GM23248 (cell line): Measurements from ENCODE around the gene GDI1.

Experiments
- EZH2 ChIP-seq: fragments of 200-600 bp; sonication (generic); IDR thresholded peaks from 2 replicates; pipeline ENCODE4 v1.6.1; 2018; ENCODE audit warnings: antibody characterized with exemption, mild to moderate bottlenecking; ENCODE audit not compliant: insufficient read depth, poor library complexity, severe bottlenecking
- EZH2phosphoT487 ChIP-seq: fragments of 200-600 bp; sonication (generic); IDR thresholded peaks from 2 replicates; pipeline ENCODE4 v1.6.1; 2018; ENCODE audit warnings: antibody characterized with exemption, moderate library complexity, mild to moderate bottlenecking, low read depth; ENCODE audit not compliant: insufficient read depth

- no peak for TF ChIP-seq EZH2phosphoT487
- no peak for TF ChIP-seq EZH2
Observed at GRCh38 chrX:154486052-154486395, 49.1 kb downstream of the GDI1 start.
